ENCODE results near the gene MAFF.

MAFF gene

DNA sequence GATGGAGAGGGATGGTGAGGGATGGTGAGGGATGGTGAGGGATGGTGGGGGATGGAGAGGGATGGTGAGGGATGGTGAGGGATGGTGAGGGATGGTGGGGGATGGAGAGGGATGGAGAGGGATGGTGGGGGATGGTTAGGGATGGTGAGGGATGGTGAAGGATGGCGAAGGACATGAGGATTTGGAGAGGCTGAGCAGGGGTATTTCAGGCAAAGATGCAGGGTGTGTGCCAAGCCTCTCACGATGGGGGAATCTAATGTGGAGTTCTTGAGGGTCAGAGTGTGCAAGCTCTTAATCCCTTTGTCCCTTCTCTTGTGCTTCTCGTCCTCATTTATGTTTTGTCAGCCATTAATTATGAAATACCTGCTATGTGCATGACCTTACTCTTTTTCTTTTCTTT lies 12.7 kb upstream of the MAFF start:
- Mint-ChIP-seq H3K27ac (no peak overlapping the region), H3K36me3 (ENCODE audit: low read depth) (no peaks in the 10 kb centered on the region), H3K9me3 (no peaks in the 10 kb centered on the region), H3K27me3 (ENCODE audit: low read depth, poor library complexity) (peaks cover 13% of the 10 kb centered on the region), H3K4me3 (no peak overlapping the region), H3K4me1 (peaks cover 50% of the 10 kb centered on the region)
- TF ChIP-seq, protein P1, sequence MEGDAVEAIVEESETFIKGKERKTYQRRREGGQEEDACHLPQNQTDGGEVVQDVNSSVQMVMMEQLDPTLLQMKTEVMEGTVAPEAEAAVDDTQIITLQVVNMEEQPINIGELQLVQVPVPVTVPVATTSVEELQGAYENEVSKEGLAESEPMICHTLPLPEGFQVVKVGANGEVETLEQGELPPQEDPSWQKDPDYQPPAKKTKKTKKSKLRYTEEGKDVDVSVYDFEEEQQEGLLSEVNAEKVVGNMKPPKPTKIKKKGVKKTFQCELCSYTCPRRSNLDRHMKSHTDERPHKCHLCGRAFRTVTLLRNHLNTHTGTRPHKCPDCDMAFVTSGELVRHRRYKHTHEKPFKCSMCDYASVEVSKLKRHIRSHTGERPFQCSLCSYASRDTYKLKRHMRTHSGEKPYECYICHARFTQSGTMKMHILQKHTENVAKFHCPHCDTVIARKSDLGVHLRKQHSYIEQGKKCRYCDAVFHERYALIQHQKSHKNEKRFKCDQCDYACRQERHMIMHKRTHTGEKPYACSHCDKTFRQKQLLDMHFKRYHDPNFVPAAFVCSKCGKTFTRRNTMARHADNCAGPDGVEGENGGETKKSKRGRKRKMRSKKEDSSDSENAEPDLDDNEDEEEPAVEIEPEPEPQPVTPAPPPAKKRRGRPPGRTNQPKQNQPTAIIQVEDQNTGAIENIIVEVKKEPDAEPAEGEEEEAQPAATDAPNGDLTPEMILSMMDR (IDR thresholded peaks at IDR 0.05) = no peak
- no peak for DNase-seq

GRCh38 chr22:38190581-38190980 lies 11.2 kb upstream of the MAFF start:
- H3K36me3 Mint-ChIP-seq (ENCODE audit: low read depth) = no peaks in the 10 kb centered on the region
- TF ChIP-seq, protein P1 (IDR thresholded peaks at IDR 0.05) = no peak

DNA sequence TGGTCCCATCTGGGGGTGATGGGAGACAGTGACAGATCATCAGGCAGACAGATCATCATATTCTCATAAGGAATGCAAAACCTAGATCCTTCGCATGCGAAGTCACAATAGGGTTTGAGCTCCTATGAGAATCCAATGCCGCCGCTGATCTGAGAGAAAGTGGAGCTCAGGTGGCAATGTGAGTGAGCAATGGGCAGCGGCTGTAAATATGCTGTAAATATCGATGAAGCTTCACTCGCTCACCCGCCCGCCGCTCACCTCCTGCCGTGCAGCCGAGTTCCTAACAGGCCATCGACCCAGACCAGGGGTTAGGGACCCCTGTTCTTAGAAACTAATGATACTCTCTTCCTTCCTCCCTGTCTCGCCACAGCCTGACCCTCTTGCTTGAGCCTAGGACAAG lies 10.7 kb upstream of the MAFF start:
- H3K4me1 Mint-ChIP-seq = peaks cover 42% of the 10 kb centered on the region
- TF ChIP-seq, protein P1 (IDR thresholded peaks at IDR 0.05) = no peak
- H3K27me3 Mint-ChIP-seq (ENCODE audit: low read depth, poor library complexity) = peaks cover 15% of the 10 kb centered on the region
- no peak for DNase-seq
- H3K4me3 Mint-ChIP-seq = no peak overlapping the region
- no peaks in the 10 kb centered on the region for H3K36me3 Mint-ChIP-seq (ENCODE audit: low read depth)
- H3K27ac Mint-ChIP-seq = no peak overlapping the region
- H3K9me3 Mint-ChIP-seq = no peaks in the 10 kb centered on the region

More at GRCh38 chr22:38190581-38190980, 11.2 kb upstream of the MAFF start:
- no peak overlapping the region for H3K4me3 Mint-ChIP-seq
- H3K27me3 Mint-ChIP-seq (ENCODE audit: low read depth, poor library complexity) = peaks cover 15% of the 10 kb centered on the region
- H3K9me3 Mint-ChIP-seq = no peaks in the 10 kb centered on the region
- peaks cover 42% of the 10 kb centered on the region for H3K4me1 Mint-ChIP-seq
- H3K27ac Mint-ChIP-seq = no peak overlapping the region
- DNase-seq = no peak

DNA sequence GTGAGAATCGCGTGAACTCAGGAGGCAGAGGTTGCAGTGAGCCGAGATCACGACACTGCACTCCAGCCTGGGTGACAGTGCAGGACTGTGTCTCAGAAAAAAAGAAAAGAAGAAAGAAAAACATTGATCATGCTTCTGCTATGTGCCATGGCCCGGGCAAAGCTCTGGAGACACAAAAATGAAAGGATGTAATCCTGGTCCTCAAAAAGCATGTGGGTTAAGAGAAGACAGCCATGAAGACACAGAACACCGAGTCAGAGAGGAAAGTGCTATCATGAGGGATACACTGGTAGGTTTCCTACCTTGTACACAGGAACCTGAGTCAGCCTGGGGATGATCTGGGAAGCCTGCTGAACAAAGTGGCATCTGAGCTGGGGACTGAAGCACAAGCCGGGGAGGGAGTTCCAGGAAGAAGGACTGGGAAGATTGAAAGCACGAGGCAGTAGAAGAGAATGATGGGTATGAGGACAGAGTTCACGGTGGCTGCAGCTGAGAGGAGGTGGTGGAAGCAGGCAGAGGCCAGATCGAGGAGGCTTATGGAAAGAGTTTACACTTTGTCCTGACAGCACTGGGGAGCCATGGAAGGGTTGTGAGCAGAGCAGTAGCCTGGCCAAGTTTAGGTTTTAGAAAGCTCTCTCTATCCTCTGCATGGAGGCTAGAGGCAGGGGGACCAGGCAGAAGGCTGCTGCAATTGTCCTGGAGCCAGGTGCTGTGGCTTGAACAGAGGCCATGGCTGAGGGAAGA lies 9.9 kb upstream of the MAFF start:
- Mint-ChIP-seq H3K36me3 (ENCODE audit: low read depth) (no peaks in the 10 kb centered on the region), H3K9me3 (no peaks in the 10 kb centered on the region), H3K4me3 (no peak overlapping the region), H3K27me3 (ENCODE audit: low read depth, poor library complexity) (peaks cover 15% of the 10 kb centered on the region), H3K4me1 (peaks cover 35% of the 10 kb centered on the region), H3K27ac (peak overlapping the region; percentile 5)
- DNase-seq = no peak
- TF ChIP-seq, protein P1 (IDR thresholded peaks at IDR 0.05) = no peak

- Mint-ChIP-seq H3K27me3 (ENCODE audit: low read depth, poor library complexity) (peaks cover 15% of the 10 kb centered on the region), H3K9me3 (no peaks in the 10 kb centered on the region), H3K27ac (peak overlapping the region; percentile 87), H3K4me3 (no peak overlapping the region), H3K36me3 (ENCODE audit: low read depth) (no peaks in the 10 kb centered on the region), H3K4me1 (peaks cover 32% of the 10 kb centered on the region)
- TF ChIP-seq, protein P1 (IDR thresholded peaks at IDR 0.05) = no peak
- DNase-seq = no peak
Observed at GRCh38 chr22:38192475-38192863, 9.3 kb upstream of the MAFF start.

DNA sequence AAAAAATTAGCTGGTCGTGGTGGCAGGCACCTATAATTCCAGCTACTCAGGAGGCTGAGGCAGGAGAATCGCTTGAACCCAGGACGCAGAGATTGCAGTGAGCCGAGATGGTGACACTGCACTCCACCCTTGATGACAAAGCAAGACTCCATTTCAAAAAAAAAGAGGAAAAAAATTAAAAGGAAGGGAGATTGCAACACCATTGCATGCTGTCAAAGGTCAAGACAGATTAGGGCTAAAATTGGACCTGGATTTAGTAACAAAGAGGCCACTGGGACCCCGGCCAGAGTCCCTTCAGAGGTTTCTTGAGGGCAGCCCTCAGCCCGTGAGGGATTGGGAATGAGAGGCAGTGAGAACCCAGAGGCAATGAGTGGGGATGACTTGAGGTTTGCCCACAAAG lies 8.2 kb upstream of the MAFF start:
- H3K27ac Mint-ChIP-seq = no peak overlapping the region
- H3K4me3 Mint-ChIP-seq = no peak overlapping the region
- DNase-seq = no peak
- TF ChIP-seq, protein P1 (IDR thresholded peaks at IDR 0.05) = no peak
- no peaks in the 10 kb centered on the region for H3K9me3 Mint-ChIP-seq
- peaks cover 29% of the 10 kb centered on the region for H3K4me1 Mint-ChIP-seq
- H3K27me3 Mint-ChIP-seq (ENCODE audit: low read depth, poor library complexity) = peaks cover 15% of the 10 kb centered on the region
- H3K36me3 Mint-ChIP-seq (ENCODE audit: low read depth) = no peaks in the 10 kb centered on the region

Data from nephron progenitor cell (in vitro differentiated cells).